Ramos (cell line): ENCODE data around the gene TENM4.

ENCODE experiments used
- in situ Hi-C: fragments of 300-500 bp; cut with MboI; formaldehyde crosslinking; loops from one replicate; pipeline ENCODE4 v1.14.3; 2022; ENCODE audit warnings: low sequenced_read_pairs; ENCODE audit not compliant: unreplicated experiment

TENM4 gene

GRCh38 chr11:78812513-78813293, 628.1 kb downstream of the TENM4 start:
- in situ Hi-C loops: no loop called here

- in situ Hi-C loops: no loop called here
Observed at GRCh38 chr11:78810559-78811009, 630.2 kb downstream of the TENM4 start.

DNA sequence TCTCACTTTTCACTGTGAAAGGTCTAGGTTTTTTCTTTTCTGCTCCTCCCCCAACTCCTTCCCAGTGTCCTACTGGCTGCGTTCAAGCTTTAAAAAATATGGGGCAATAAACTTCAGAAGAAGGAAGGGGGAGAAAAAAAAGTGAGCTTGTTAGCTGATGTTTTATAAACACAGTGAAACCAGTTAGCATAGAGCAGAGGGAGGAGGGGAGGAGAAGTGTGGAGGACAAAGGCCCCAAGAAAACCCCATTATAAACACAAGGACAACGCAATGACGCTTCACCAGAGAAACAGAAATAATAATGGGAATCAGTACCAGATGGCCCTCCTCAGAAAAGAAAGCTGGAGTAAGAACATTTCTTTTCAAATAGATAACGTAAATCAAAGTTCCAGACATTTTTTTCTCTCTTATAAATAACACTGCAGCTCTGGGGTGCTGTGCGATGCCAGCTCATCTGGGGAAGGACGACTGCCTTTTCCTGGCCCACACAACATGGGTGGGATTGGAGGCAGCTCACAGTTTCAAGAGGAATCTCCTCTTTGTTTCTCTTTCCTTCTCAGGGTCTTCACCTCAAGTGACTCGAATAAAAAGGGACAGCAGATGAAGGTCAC, 630.8 kb downstream of the TENM4 start:
- in situ Hi-C loops: no loop called here

- in situ Hi-C loops: no loop called here
Observed at GRCh38 chr11:78808923-78809322, 631.9 kb downstream of the TENM4 start.

DNA sequence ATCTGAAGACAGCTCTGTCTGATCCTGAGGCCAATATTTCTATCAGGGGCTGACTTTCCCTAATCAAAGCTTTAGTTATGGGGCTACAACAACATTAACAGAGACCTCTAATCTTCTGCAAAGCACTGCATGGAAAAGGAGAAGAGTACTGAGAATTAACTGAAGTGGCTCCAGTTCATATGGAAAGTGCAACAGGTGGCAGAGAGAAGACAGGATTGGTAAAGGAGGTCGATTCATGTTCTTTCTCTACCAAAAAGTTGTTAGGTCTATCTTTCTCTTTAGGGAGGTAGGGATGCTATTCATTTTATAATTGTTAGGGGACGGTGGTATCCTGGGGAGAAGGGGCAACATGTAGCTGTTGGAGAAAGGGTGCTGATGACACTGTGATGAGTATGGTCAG, 633.5 kb downstream of the TENM4 start:
- in situ Hi-C loops: no loop called here

DNA sequence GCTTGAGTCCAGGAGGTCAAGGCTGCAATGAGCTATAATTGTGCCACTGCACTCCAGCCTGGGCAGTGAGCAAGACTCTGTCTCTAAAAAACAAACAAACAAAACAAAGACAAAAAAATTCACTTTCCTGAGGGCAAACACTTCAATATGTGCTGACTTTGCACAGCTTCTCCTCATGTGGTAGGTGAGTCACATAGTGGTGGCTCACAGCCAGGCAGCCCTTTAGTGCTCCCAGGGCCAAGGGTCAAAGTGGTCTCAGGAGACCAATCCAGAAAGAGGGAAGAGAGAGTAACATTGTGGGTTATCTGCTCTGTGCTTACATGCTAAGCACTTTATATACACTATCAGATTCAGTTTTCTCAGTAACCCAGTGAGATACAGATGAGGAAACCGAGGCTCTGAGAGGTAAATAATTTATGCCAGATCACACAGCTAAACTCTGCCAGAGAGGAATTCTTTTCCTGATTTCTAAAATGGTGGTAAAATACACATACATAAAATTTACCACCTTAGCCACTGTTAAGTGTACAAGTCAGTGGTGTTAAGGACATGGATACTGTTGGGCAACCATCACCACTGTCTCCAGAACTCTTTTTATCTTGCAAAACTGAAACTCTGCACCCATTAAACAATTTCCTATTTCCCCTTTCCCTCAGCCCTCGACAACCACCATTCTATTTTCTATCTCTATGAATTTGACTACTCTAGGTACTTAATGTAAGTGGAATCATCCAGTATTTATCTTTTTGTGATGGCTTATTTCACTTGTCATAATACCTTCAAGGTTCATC, 634.4 kb downstream of the TENM4 start:
- in situ Hi-C loops: no loop called here

- in situ Hi-C loops: no loop called here
Observed at GRCh38 chr11:78804991-78805390, 635.8 kb downstream of the TENM4 start.

DNA sequence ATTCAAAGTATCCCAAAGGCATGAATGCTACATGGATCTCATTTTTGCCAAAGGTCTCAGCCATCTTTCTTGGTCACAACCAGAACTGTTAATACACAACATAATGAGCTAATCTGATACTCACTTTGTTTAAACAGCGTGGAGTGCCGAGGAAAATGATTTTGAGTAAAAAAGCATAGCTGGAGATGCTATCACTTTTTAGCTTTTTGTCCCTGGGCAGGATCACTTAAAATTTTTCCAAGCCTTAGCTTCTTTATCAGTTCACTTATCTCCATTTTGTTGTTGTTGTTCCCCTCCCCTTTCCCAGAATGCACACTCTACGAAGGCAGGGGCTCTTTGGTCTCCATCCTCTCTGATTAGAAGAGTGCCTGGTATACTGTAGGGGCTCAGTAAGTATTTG, 636.8 kb downstream of the TENM4 start:
- in situ Hi-C loops: no loop called here

- in situ Hi-C loops: no loop called here
Observed at GRCh38 chr11:78802058-78802761, 638.6 kb downstream of the TENM4 start.

DNA sequence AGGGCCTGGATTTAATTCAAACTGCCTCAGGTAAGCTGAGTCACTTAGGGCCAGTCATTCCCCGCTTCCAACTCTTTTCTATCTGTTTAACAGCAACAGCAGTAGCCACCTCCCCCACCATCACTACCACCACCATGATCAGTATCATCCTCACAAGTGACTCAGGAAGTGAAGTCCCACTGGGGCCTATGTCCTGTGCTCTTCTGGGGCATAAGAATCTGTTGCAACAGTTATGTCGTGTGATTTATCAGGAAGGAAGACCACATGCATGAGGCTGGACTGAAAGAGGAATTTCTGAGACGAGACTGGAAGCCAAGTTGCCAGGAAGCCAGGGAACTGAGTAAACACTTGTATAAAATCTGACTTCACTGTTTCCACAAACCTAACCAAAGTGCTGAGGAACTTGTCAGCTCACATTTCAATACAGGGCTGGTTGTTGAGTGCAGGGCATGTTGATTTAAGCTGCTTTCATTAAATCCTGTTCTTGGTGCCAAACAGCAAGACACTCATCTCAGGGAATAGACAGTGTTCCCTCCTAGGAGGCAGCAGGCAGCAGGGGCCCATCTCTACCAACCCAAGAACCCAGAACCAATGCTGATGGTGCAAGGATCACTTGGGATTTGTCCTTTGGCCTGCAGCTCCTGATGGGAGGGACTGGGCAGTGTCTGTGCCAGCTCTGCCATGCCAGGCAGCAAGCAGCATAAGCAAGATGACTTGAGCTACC, 639.5 kb downstream of the TENM4 start:
- in situ Hi-C loops: no loop called here

GRCh38 chr11:78800756-78801155, 640.1 kb downstream of the TENM4 start:
- in situ Hi-C loops: no loop called here

GRCh38 chr11:78800096-78800690, 640.6 kb downstream of the TENM4 start:
- in situ Hi-C loops: no loop called here

GRCh38 chr11:78798663-78799062, 642.2 kb downstream of the TENM4 start:
- in situ Hi-C loops: no loop called here

DNA sequence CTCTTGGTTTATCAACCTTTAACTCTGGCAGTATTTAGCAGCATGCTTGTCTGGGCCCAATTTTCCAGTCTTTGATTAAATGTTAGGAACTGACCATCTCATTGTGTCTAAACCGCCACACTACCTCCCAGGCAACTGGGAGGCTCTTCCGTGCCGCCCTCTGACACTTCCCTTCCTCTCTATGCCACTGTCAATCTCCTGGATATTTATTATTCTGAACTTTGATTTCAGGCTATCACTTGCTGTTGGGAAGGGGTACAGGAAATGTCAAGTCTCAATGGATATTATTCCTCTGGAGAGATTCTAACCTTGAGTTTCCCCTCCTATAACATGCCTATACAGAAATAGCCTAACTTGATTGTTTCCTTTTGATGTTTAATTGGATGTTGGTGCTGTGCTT, 643.3 kb downstream of the TENM4 start:
- in situ Hi-C loops: no loop called here

DNA sequence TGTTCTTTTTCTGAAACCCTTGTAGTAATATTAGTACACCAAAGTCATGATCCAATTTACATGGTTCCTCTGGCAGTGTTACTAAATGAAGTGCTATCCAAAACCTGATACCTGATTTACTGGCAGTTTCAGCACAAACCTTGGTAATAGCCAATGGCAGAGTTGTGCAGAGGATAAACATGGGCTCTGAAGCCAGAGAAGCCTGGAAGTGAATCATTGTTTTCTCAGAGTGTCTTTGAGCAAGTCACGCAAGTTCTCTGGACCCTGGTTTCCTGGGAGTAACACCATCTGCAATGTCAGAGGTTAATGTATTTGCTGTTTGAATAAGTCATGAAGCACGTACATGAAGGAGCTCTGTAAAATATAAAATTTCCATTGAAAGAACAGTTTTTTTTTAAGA, 643.9 kb downstream of the TENM4 start:
- in situ Hi-C loops: no loop called here

DNA sequence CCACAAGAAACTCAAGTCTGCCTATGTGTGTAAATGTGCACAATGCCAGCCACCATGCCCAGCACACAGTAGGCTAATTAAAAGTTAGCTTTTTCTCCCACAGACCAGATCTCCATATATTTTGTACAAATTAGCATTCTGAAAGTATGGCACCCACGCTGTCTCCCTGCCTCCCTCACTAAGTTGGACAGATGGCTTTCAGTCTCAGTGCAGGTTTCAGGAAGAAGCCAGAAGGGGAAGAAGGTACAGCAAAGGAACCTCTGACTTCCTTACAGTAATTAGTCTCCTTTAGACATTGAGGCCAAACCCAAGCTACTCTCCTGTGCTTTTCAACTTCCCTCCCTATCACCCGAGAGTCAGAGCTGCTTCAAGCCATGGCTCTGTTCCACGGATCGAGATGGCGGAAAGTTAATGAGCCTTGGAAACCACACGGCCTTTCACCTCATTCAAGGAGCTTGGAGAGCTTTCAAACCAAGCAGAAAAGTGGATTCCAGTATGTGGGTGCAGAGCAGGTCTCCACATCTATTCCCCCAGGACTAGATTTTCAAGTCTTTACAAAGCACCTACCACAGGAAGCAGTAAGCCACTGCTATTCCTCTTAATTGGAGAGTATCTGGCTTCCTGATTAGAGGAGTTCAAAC, 645.1 kb downstream of the TENM4 start:
- in situ Hi-C loops: no loop called here

DNA sequence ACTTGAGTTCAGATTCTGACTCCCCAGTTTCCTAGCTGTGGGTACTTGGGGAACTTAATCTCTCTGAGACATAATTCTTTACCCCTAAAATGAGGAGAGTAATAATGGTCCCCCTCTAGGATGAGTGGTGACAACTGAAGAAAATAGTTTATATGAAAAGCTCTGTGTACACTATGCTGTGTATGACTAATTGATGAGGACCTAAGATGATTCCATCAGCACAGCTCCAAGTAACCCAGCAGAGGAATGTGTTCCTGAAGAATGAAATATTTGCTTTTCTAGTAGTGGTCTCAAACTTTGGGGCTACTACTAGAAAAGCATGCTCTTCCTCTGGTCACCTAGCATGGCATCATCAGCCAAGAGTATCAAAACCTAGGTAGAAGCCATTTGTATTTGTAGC, 648.9 kb downstream of the TENM4 start:
- in situ Hi-C loops: no loop called here

- in situ Hi-C loops: no loop called here
Observed at GRCh38 chr11:78791254-78791653, 649.6 kb downstream of the TENM4 start.

- in situ Hi-C loops: no loop called here
Observed at GRCh38 chr11:78790784-78791183, 650.0 kb downstream of the TENM4 start.
